Activated naive CD8-positive, alpha-beta T cell treated with anti-CD3 and anti-CD28 coated beads, Interleukin-2, amount 50 U/mL, for 24 hours (primary cell): ENCODE measurements around the gene DDIT4.

Source experiments
- ATAC-seq: fragments of 150-1000 bp; cut with Tn5 transposase; one replicate; pipeline ENCODE4 v1.10.0; 2021
- DNase-seq: peaks from one replicate; pipeline ENCODE4 v3.0.0; 2021
- H3K27ac Mint-ChIP-seq: one replicate; pipeline ENCODE4 v1.8.0; 2021; ENCODE audit warnings: mild to moderate bottlenecking, mixed read lengths
- H3K27me3 Mint-ChIP-seq: one replicate; pipeline ENCODE4 v1.8.0; 2021; ENCODE audit warnings: mixed read lengths
- H3K36me3 Mint-ChIP-seq: one replicate; pipeline ENCODE4 v1.8.0; 2021; ENCODE audit warnings: low read depth, mixed read lengths
- H3K4me1 Mint-ChIP-seq: one replicate; pipeline ENCODE4 v1.8.0; 2021; ENCODE audit warnings: mixed read lengths
- H3K4me3 Mint-ChIP-seq: one replicate; pipeline ENCODE4 v1.8.0; 2021; ENCODE audit warnings: mild to moderate bottlenecking, moderate library complexity, mixed read lengths
- H3K9me3 Mint-ChIP-seq: one replicate; pipeline ENCODE4 v1.8.0; 2021; ENCODE audit warnings: mixed read lengths

DDIT4 gene

DNA sequence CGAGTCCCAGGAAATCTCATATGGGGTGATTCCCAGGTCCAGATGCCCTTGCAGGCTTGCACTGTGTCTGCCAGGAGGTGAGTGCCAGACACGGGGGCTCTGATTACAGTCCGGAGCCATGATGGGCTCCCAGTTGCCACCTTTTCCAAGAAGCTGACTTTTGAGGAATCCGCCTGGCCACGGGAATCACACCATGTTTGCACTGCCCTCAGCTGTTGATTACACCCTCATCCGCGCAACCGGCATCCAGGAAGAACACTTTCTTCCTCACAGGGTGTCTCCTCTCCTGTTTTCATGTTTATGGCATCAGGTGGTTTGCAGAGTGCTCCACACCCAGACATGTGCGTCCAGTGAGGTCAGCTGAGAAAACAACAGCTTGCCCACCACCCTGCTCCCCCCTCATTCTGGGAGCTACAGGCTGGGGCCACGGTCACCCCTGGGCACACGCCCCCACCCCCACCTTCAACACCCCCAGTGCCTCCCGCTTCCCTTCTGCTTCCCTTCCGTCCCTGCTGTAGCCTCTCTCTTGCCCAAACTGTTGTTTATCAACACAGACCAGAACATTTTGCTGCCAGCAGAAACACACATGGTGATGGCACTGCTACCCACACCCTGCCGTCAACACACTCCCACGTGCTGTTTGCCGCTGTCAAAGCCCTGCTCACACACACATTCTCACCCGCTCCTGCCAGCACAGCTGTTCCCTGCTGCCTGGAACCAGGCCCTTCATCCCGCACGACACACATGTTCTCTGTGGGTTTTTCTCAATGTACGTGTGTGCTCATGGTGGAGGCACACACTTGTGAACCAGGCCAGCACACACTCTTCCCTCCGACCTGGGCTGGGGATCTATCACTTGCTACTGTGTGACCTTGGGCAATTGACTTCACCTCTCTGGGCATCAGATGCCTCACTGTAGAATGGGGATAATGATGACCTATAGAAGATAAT lies 35.8 kb downstream of the DDIT4 start:
- Mint-ChIP-seq H3K27ac (peak overlapping the region; percentile 89), H3K36me3 (no peaks in the 10 kb centered on the region), H3K4me3 (peak overlapping the region; percentile 8), H3K27me3 (no peaks in the 10 kb centered on the region), H3K9me3 (no peaks in the 10 kb centered on the region), H3K4me1 (peaks cover 74% of the 10 kb centered on the region)
- DNase-seq (no peak), ATAC-seq (no peak)

DNA sequence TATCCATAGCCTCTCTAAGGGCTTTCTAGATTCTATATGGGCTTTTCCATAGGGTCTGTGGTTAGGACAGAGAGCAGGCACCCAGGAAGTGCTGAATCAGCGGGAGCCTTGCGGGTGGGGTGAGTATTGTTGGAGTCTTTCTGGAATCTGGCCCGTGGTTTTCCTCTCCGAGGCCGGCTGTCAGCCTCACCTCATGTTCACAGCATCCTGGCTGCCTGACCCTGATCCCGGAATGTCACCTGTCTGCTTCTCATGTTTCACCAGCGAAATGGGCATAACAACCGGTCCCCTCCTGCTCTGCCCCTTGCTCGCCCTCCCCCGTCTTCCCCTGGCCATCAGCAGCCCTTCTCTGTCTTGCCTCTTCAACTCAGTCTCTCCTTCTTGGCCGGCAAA lies 36.5 kb downstream of the DDIT4 start:
- Mint-ChIP-seq H3K4me1 (peaks cover 71% of the 10 kb centered on the region), H3K27me3 (no peaks in the 10 kb centered on the region), H3K27ac (peak overlapping the region; percentile 87), H3K36me3 (no peaks in the 10 kb centered on the region), H3K4me3 (peak overlapping the region; percentile 8), H3K9me3 (no peaks in the 10 kb centered on the region)
- ATAC-seq = no peak
- no peak for DNase-seq

DNA sequence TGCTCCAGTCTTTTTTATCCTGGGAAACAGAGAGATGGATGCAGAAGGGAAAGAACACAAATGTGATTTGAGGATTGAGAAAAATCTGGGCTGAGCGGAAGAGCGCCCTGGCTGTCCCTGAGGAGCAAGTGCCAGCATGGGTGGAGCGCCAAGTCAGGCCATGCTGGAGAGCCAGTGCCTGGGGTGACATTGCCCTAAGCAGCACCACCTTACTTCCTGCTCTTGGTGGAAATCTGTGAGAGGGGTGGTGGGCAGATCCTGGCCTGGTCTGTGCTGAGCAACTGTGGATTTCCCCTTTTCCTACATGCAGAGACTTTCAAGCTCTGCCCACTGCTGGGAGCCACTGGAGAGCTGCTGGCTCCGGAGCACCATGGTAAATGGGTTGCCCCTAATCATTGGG lies 36.9 kb downstream of the DDIT4 start:
- Mint-ChIP-seq H3K4me1 (peaks cover 71% of the 10 kb centered on the region), H3K9me3 (no peaks in the 10 kb centered on the region), H3K27ac (peak overlapping the region; percentile 87), H3K27me3 (no peaks in the 10 kb centered on the region), H3K4me3 (no peak overlapping the region), H3K36me3 (no peaks in the 10 kb centered on the region)
- no peak for DNase-seq
- no peak for ATAC-seq

- Mint-ChIP-seq H3K4me3 (no peak overlapping the region), H3K27ac (peak overlapping the region; percentile 54), H3K9me3 (no peaks in the 10 kb centered on the region), H3K36me3 (no peaks in the 10 kb centered on the region), H3K4me1 (peaks cover 71% of the 10 kb centered on the region), H3K27me3 (no peaks in the 10 kb centered on the region)
- peak; percentile 27 for DNase-seq
- ATAC-seq = peak; percentile 52
Observed at GRCh38 chr10:72311667-72312066, 37.9 kb downstream of the DDIT4 start.

GRCh38 chr10:72312865-72313391 lies 39.2 kb downstream of the DDIT4 start:
- Mint-ChIP-seq H3K4me1 (peaks cover 72% of the 10 kb centered on the region), H3K4me3 (no peak overlapping the region), H3K36me3 (no peaks in the 10 kb centered on the region), H3K27ac (no peak overlapping the region), H3K9me3 (no peaks in the 10 kb centered on the region), H3K27me3 (no peaks in the 10 kb centered on the region)
- no peak for ATAC-seq
- no peak for DNase-seq

DNA sequence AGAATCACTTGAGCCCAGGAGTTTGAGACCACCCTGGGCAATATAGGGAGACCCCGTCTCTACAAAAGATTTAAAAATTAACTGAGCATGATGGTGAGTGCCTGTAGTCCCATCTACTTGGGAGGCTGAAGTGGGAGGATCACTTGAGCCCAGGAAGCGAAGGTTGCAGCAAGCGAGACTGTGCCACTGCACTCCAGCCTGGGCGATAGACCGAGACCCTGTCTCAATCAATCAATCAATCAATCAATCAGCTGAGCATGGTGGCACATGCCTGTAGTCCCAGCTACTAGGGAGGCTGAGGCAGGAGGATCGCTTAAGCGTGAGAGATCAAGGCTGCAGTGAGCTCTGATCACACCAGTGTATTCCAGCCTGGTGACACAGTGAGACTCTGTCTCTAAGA lies 40.5 kb downstream of the DDIT4 start:
- DNase-seq = no peak
- ATAC-seq = no peak
- Mint-ChIP-seq H3K27me3 (no peaks in the 10 kb centered on the region), H3K27ac (no peak overlapping the region), H3K4me3 (no peak overlapping the region), H3K9me3 (no peaks in the 10 kb centered on the region), H3K4me1 (peaks cover 70% of the 10 kb centered on the region), H3K36me3 (peaks cover 4% of the 10 kb centered on the region)

DNA sequence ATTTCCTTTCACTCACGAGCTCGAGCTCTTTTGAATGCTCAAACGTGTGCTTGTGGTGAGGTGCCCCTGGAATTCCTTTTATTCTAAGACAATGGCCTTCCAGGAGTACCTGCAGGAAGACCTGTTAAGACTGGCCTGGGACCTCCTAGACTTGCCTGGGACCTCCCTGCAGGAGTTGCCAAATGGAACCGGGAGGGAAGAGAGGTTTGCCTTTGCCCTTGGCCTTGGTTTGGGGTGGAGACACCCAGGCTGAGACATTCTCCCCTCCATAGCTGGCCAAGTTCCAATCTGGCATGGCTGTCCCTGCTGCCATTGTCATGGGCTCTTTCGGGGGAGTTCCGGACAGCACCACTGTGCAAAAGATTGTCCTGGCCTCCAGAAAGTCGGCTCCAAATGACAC lies 41.3 kb downstream of the DDIT4 start:
- no peak for ATAC-seq
- Mint-ChIP-seq H3K4me3 (no peak overlapping the region), H3K36me3 (peaks cover 4% of the 10 kb centered on the region), H3K9me3 (no peaks in the 10 kb centered on the region), H3K27ac (no peak overlapping the region), H3K27me3 (no peaks in the 10 kb centered on the region), H3K4me1 (peaks cover 65% of the 10 kb centered on the region)
- no peak for DNase-seq

- Mint-ChIP-seq H3K27me3 (no peaks in the 10 kb centered on the region), H3K4me1 (peaks cover 65% of the 10 kb centered on the region), H3K9me3 (no peaks in the 10 kb centered on the region), H3K27ac (peak overlapping the region; percentile 91), H3K36me3 (peaks cover 4% of the 10 kb centered on the region), H3K4me3 (no peak overlapping the region)
- no peak for DNase-seq
- ATAC-seq = no peak
Observed at GRCh38 chr10:72315611-72316385, 42.1 kb downstream of the DDIT4 start.

DNA sequence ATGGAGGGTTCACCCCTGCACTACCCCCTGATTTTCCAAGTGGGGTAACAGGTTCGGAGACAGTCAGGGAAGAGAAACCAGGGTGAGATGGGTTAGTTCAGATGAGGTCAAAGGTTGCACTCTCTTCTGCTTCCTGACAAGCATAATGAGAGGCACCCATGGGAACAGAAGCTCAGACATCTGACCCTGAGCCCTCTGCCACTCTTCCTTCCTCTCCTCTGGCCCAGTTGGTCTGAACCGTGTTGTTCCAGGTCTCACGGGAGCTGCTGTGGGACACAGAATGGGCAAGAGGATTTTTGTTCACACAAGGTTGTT lies 42.6 kb downstream of the DDIT4 start:
- Mint-ChIP-seq H3K36me3 (peaks cover 4% of the 10 kb centered on the region), H3K9me3 (no peaks in the 10 kb centered on the region), H3K4me1 (peaks cover 65% of the 10 kb centered on the region), H3K27ac (peak overlapping the region; percentile 91), H3K27me3 (no peaks in the 10 kb centered on the region), H3K4me3 (no peak overlapping the region)
- ATAC-seq (no peak), DNase-seq (no peak)

DNA sequence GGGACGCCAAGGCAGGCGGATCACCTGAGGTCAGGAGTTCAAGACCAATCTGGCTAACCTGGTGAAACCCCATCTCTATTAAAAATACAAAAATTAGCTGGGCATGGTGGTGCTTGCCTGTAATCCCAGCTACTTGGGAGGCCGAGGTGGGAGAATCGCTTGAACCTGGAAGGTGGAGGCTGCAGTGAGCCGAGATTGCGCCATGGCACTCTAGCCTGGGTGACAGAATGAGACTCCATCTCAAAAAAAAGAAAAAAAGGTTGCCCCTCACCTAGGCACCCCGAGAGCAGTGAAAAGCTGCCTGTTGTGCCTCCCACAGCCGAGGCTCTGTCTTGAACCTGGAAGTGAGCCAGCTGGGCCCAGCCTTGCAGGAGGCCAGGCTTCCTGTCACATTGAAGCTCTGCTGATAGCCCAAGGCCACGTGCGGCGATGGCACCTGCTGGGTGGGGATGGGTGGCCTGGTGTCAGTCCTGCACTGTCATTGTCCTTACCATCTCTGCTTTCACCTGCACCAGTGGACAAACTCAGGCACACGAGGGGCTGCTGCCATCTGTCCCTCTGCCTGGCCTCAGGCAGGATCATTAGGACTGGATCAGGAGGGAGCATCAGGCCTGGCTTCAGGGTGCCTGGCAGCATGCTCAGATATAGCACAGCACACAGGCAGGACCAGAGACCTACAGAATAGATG lies 43.2 kb downstream of the DDIT4 start:
- no peak for ATAC-seq
- Mint-ChIP-seq H3K4me3 (peak overlapping the region; percentile 22), H3K9me3 (no peaks in the 10 kb centered on the region)

GRCh38 chr10:72318418-72319262 lies 44.9 kb downstream of the DDIT4 start:
- ATAC-seq = no peak
- no peaks in the 10 kb centered on the region for H3K9me3 Mint-ChIP-seq
- H3K27me3 Mint-ChIP-seq = no peaks in the 10 kb centered on the region
- peaks cover 4% of the 10 kb centered on the region for H3K36me3 Mint-ChIP-seq
- H3K4me1 Mint-ChIP-seq = peaks cover 78% of the 10 kb centered on the region
- peak overlapping the region; percentile 84 for H3K4me3 Mint-ChIP-seq
- peak overlapping the region; percentile 92 for H3K27ac Mint-ChIP-seq
- peak; percentile 26 for DNase-seq

More for the DNA sequence above, 43.2 kb downstream of the DDIT4 start:
- Mint-ChIP-seq H3K4me1 (peaks cover 66% of the 10 kb centered on the region), H3K27ac (peak overlapping the region; percentile 91), H3K36me3 (peaks cover 4% of the 10 kb centered on the region), H3K27me3 (no peaks in the 10 kb centered on the region)
- DNase-seq = peak; percentile 59

DNA sequence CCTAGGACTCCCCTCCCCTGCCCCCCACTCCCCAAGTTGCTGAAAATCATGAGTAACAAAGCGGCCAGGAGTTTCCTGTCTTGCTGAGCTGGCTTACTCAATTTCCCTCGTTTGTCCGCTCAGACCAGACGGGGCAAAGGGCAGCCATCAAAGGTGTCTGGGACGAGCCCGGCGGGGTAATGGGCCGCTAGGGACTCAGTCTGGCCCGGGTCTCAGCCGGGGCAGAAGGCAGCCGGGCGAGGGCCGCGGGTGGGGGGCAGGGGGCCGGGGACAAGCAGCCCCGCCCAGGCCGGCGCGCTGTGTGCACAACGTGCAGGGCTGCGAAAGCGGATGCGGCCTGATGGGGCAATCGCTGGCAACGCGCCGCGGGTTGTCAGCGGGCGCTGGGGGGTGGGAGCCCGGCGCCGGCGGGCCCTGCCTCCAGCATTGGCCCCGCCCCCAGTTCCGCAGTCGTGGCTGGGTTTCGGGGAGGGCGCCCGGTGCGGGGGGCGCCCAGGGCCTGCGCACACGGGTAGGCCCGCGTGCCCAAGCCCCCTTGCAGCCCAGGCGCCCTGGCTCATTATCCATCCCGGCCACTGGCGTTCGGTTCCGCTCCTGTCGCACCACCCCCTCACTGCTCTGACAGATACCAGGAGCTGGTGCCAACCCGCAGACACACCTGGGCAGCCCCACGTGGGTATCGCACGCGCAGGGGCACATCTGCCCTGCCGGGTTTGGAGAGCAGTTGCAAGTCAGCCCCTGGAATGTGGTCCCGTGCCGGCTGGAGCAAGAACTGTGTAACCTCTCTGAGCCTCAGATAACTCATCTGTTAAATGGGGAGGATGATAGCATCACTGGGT lies 45.9 kb downstream of the DDIT4 start:
- DNase-seq (peak; percentile 91), ATAC-seq (peak; percentile 37)
- H3K27me3 Mint-ChIP-seq = no peaks in the 10 kb centered on the region
- peak overlapping the region; percentile 84 for H3K4me3 Mint-ChIP-seq
- H3K27ac Mint-ChIP-seq = peak overlapping the region; percentile 99
- H3K36me3 Mint-ChIP-seq = peaks cover 4% of the 10 kb centered on the region
- no peaks in the 10 kb centered on the region for H3K9me3 Mint-ChIP-seq
- peaks cover 86% of the 10 kb centered on the region for H3K4me1 Mint-ChIP-seq

- Mint-ChIP-seq H3K27me3 (no peaks in the 10 kb centered on the region), H3K4me3 (peak overlapping the region; percentile 84), H3K36me3 (peaks cover 4% of the 10 kb centered on the region), H3K27ac (peak overlapping the region; percentile 99), H3K4me1 (peaks cover 83% of the 10 kb centered on the region), H3K9me3 (no peaks in the 10 kb centered on the region)
- DNase-seq (peak; percentile 78), ATAC-seq (peak; percentile 89)
Observed at GRCh38 chr10:72320676-72321247, 47.0 kb downstream of the DDIT4 start.
